HG02798 (cell line): Measurements from ENCODE around the gene TPH2.

Experiments used
- ATAC-seq: cut with Tn5 transposase; IDR thresholded peaks from one replicate; pipeline ENCODE4 v1.9.1; 2021; ENCODE audit warnings: mild to moderate bottlenecking; ENCODE audit not compliant: unreplicated experiment, poor library complexity

The TPH2 gene

DNA sequence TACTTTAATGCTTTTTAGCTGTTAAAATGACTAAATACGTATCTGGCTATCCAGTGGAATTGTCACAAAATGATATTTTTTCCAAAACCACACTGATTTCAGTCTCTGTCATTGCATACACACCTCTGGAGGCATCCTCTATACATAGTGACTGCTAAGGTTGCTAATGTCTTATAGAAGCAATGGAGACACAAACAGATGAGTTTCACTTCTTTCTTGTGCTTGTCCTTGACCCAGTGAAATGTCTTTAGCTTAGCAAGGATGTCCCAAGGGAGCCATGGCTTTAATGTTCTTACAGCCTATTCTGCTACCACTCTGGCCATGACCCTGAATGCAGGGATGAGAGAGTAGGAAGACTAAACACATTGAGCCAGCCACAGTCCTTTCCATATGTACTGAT, 90.3 kb downstream of the TPH2 start:
- no peak for ATAC-seq

DNA sequence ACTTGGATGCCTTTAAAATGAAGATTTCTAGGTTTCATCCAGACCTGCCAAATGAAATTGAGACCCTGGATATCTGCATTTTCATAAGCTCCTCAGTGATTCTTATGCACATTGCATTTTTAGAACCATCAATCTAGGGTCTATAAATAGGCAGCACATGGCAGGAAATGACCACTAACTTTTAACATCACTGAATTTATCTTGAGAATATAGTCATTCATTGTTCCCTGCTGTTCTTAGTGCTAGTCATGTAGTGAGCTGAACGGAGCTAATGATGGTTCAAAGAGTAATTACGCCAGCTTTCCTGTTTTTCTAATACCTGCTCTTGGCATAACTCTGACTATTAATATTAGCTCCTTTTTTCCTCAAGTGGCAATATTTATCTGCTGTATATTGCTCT, 91.6 kb downstream of the TPH2 start:
- no peak for ATAC-seq

GRCh38 chr12:72031066-72031465, 92.4 kb downstream of the TPH2 start:
- ATAC-seq, result no peak

- no peak for ATAC-seq
Measured at GRCh38 chr12:72033991-72034390, 95.3 kb downstream of the TPH2 start.

DNA sequence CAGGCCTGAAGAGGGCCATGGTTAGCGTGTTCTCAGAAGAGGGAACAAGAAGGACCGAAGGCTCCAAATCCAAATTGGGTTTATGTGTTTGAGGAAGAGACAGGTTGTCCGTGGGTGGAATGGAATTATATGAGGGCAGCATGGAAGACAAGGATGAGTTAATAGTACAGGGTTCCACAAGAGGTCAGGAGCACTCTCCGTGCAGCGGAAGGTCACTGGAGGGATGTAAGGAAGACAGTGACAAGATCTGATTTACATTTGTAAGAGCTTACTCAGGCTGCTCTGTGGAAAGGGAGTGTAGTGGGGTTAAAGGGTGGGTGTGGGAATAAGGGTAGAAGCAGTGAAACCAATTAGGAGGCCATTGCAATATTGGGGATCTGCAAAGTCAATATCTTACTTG, 97.0 kb downstream of the TPH2 start:
- no peak for ATAC-seq

DNA sequence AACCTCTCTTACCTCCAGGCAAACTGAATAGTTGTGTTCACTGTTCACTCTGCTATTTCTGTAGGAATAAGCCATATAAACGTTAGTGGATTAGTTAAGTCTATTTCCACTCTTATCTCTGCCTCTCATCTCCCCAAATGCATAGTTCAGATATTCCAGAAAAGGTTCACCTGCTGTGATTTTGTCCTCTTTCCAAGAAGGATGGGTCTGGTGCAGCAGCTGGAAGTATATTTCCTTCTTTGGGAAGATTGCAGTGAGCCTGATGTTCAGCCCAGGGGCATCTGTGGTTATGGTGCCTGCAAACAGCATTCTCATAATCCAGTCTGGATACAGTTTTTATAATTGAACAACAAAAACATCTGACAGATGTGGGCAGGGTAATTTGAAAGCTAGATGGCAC, 97.7 kb downstream of the TPH2 start:
- ATAC-seq, result no peak

GRCh38 chr12:72037006-72037795, 98.6 kb downstream of the TPH2 start:
- no peak for ATAC-seq

DNA sequence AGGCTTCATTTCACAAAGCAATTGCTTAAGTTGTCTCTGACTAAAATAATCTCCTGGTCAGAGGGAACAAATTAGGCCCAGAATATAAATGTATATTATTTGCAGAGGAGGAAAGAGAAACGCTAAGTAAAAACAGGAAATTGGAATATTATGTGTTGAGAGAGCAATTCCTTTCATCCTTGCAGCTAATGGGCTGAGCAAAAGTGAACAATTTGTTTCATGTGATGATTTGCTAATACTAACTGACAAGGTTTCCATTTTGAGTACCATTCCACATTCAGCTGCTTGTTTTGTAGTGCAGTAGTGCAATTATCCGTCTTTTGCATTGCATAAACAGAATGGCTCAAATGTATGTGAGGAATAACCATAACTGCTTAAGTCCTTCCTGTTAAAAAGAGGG, 103.2 kb downstream of the TPH2 start:
- no peak for ATAC-seq

DNA sequence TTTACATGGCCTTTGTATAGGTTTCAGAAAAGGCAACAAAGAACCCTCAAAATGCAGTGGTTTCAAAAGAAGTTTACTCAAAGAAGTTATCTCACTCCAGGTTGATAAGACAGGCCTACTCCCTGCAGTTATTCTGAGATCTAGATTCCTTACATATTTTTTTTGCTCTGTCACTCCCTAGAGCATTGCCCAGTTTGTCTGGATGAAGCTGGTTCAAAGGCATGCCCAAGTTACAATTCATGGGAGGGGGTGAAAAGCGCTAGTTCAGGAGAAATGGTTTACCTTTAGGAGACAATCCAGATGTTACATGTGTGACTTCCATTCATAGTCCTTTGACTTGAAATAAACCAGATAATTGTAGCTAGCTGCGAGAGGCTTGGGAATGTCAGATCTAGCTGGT, 115.0 kb downstream of the TPH2 start:
- ATAC-seq, result no peak

- ATAC-seq, result no peak
Measured at GRCh38 chr12:72054511-72054910, 115.9 kb downstream of the TPH2 start.

DNA sequence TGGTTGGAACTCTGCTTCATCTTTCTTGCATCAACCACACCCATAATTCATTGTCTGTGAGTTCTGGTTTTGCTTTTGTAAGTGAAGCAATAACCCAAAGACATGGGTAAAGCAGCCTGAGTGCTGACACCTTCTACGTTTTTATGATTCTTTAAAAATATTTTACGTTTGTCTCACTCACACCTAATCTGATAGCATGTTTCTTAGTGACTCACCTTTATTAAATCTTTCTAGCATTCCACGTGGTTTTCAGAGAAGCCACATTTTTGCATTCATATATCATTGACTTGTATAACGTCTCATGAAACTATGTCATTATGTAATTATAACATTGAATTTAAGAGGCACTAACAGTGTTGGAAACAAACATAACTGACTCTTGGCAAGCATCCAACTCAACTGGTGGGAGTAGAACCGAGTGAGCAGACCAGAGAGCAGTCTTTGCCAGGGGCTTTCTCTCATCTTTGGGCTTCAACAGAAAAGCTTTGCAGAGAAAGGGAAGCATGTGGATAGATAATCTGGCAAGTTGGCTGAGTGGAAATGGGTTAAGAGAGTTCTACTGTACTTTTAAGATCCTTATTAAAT, 118.8 kb downstream of the TPH2 start:
- ATAC-seq, result no peak

- no peak for ATAC-seq
Measured at GRCh38 chr12:72063073-72063472, 124.4 kb downstream of the TPH2 start.

- ATAC-seq, result no peak
Measured at GRCh38 chr12:72071030-72071429, 132.4 kb downstream of the TPH2 start.

GRCh38 chr12:72072592-72073212, 134.1 kb downstream of the TPH2 start:
- ATAC-seq, result no peak

DNA sequence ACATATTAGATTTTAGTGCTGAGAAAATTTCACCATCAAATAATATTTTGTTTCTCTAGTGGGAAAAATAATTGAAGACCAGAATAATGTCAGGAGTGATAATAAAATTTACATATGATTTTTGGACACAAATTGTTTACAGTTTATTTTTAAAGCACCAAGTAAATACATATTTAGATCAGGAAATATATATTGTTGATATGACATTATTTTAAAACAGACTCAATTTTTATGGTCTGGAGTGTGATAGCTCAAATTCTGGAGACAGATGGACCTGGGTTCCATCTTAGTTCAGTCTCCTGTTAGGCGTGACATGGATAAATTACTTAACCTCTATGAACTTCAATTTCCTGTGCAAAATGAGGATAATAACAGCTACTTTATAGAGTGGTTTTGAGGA, 135.4 kb downstream of the TPH2 start:
- ATAC-seq, result no peak

GRCh38 chr12:72074956-72075355, 136.3 kb downstream of the TPH2 start:
- ATAC-seq, result no peak

DNA sequence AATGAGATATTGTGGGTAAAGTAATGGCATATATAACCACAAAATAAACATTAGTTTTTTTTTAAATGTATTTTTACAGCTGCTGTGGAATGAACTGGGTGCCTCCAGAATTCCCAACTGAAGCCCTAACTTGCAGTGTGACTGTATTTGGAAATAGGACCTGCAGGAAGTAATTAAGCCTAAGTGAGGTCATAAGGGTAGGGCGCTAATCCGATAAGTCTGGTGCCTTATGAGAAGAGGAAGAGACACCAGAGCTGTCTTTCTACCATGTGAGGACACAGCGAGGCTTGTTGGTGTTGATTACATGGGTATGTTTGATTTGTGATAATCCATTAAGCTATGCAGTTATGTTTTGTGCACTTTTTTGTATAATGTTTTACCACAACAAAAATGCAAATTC, 136.8 kb downstream of the TPH2 start:
- no peak for ATAC-seq

DNA sequence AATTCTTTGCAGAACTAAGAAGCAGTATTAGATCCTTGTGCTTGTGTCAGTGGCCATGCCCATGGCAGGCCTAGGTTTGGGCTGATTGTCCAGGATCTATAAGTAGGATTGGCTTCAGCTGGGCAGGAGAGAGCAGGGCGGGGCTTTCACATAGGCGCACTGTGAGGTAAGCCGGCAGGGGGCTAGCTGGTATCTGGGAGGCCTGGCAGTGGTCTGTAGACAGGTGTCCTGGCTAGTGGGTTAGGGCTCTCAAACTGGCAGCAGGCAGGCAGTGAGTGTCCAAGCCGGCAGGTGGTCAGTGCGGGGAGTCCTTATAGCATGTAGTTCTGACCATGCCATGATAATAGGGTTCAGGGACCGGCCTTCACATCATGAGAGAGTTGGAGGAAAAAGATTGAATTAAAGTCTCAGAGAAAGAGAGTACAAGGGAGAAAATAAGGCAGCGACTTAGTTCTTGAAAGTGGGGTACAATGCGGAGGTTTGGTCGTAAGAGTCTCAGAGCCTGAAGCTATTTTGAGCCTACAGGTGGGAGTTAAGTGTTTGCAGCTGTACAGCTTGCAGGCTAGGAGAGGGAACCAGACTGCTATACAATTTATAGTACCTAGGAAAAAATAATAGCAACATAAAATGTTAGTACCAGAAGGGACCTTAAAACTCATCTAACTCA, 137.4 kb downstream of the TPH2 start:
- ATAC-seq, result no peak

- ATAC-seq, result no peak
Measured at GRCh38 chr12:72076558-72076915, 137.9 kb downstream of the TPH2 start.

DNA sequence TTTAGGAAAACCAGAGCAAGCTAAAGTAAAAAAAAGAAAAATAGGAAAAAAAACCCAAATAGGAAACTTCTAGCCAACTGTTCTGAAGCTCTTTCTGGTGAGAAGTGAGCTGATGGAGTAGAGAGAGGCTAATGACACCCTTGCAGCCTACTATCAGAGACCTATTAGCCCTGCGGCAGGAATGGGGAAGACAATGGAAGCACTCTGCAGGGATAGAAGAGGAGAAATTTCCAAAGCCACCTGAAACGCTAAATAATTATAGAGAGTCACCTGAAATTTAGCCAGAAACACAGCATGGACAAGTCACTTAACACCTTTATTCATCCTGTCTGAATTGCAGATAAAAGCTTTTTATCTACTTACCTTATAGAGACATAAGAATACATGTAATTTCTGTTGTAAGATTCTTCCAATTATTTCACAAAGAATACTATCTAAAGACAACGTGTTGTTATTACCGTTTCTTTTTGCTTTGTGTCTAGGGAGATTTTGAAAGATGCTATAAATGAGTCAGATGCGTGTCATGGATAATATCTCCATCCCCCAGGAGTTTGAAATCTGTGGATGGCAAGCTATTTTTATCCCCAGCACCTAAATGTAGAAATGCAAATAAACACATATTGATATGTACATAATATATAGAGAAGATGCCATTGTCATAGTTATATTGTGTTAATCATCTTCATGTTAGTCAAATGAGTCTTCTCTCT, 138.6 kb downstream of the TPH2 start:
- ATAC-seq, result no peak

- no peak for ATAC-seq
Measured at GRCh38 chr12:72081777-72082176, 143.1 kb downstream of the TPH2 start.
